ENCODE results near the gene MDFI.

The MDFI gene

DNA sequence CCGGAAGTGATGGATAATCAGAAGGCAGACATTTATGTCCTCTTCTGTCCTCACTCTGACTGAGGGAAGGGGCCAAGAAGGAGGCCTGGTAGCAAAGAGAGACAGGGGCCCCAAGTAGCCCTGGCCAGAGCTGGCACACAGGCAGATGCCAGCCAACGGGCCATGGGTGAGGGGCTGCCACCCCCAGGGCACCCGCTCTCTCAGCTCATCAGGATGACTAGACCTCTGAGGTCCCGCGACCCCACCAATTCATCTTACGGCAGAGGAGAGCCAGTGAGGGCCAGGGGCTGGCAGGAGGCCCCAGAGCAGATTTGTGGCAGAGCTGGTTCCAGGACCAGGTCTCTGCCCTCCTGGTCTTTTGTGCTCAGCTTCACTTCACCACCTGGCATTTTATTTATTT is 43.1 kb upstream of the MDFI start (continued):
- TF ChIP-seq CREB5 (CRISPR knock-in tag; IDR thresholded peaks at IDR 0.05; ENCODE audit: low read depth) (no peak), CSRNP3 (CRISPR knock-in tag; IDR thresholded peaks at IDR 0.05) (no peak), ZNF8 (CRISPR knock-in tag; IDR thresholded peaks at IDR 0.05) (no peak), PPARA (CRISPR knock-in tag; IDR thresholded peaks at IDR 0.05; ENCODE audit: borderline replicate concordance) (no peak), SNAI2 (CRISPR knock-in tag; IDR thresholded peaks at IDR 0.05) (no peak), CSDC2 (CRISPR knock-in tag; IDR thresholded peaks at IDR 0.05) (no peak), ZFP3 (CRISPR knock-in tag; IDR thresholded peaks at IDR 0.05) (no peak), ZNF565 (CRISPR knock-in tag; conservative IDR thresholded peaks at IDR 0.05; ENCODE audit: low read depth) (no peak), TOX (CRISPR knock-in tag; IDR thresholded peaks at IDR 0.05; ENCODE audit: borderline replicate concordance) (no peak), BACH2 (CRISPR knock-in tag; IDR thresholded peaks at IDR 0.05; ENCODE audit: borderline replicate concordance) (no peak), ESRRG (CRISPR knock-in tag; IDR thresholded peaks at IDR 0.05) (no peak)

DNA sequence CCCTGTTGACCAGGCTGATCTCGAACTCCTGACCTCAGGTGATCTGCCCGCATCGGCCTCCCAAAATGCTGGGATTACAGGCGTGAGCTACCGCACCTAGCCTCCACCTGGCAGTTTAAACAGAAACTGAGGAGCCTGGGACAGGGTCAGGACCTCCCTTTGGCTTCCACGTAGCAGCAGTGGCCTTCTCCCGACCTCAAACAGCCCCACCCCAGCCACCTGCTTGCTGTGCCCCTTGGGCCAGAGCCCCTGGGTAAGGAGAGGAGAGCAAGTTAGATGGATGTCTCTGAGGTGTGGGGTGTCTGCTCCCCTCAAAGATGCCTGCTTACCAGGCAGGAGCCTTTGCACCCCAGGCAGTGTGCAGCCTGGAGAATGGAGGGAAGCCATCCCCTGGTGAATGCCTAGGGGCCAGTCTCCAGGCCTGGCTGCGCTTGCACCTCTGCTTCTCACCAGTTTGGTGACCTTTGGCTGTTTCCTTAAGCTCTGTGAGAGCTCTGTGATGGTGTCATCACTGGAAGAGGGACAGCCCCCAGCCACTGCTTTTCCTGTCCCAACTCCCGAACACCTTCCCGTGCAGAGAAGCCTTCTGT is 42.1 kb upstream of the MDFI start:
- no peak for ATAC-seq
- no peak for TF ChIP-seq SNAI2 (CRISPR knock-in tag; IDR thresholded peaks at IDR 0.05)
- TF ChIP-seq ZNF8 (CRISPR knock-in tag; IDR thresholded peaks at IDR 0.05) = no peak
- TF ChIP-seq ZFP30 (CRISPR knock-in tag; IDR thresholded peaks at IDR 0.05) = no peak
- no peak for TF ChIP-seq CREB5 (CRISPR knock-in tag; IDR thresholded peaks at IDR 0.05; ENCODE audit: low read depth)
- no peak for TF ChIP-seq ZNF70 (CRISPR knock-in tag; IDR thresholded peaks at IDR 0.05)
- no peak for TF ChIP-seq TOX (CRISPR knock-in tag; IDR thresholded peaks at IDR 0.05; ENCODE audit: borderline replicate concordance)
- no peak for TF ChIP-seq CSDC2 (CRISPR knock-in tag; IDR thresholded peaks at IDR 0.05)
- TF ChIP-seq, protein P1, sequence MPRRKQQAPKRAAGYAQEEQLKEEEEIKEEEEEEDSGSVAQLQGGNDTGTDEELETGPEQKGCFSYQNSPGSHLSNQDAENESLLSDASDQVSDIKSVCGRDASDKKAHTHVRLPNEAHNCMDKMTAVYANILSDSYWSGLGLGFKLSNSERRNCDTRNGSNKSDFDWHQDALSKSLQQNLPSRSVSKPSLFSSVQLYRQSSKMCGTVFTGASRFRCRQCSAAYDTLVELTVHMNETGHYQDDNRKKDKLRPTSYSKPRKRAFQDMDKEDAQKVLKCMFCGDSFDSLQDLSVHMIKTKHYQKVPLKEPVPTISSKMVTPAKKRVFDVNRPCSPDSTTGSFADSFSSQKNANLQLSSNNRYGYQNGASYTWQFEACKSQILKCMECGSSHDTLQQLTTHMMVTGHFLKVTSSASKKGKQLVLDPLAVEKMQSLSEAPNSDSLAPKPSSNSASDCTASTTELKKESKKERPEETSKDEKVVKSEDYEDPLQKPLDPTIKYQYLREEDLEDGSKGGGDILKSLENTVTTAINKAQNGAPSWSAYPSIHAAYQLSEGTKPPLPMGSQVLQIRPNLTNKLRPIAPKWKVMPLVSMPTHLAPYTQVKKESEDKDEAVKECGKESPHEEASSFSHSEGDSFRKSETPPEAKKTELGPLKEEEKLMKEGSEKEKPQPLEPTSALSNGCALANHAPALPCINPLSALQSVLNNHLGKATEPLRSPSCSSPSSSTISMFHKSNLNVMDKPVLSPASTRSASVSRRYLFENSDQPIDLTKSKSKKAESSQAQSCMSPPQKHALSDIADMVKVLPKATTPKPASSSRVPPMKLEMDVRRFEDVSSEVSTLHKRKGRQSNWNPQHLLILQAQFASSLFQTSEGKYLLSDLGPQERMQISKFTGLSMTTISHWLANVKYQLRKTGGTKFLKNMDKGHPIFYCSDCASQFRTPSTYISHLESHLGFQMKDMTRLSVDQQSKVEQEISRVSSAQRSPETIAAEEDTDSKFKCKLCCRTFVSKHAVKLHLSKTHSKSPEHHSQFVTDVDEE (CRISPR knock-in tag; IDR thresholded peaks at IDR 0.05) = no peak
- no peak for TF ChIP-seq ZFP3 (CRISPR knock-in tag; IDR thresholded peaks at IDR 0.05)
- TF ChIP-seq POU6F1 (CRISPR knock-in tag; IDR thresholded peaks at IDR 0.05; ENCODE audit: borderline replicate concordance, low read depth) = no peak
- no peak for TF ChIP-seq ESRRG (CRISPR knock-in tag; IDR thresholded peaks at IDR 0.05)
- TF ChIP-seq CSRNP3 (CRISPR knock-in tag; IDR thresholded peaks at IDR 0.05) = no peak
- TF ChIP-seq ARNTL (CRISPR knock-in tag; IDR thresholded peaks at IDR 0.05; ENCODE audit: borderline replicate concordance, low read depth) = no peak
- TF ChIP-seq PPARA (CRISPR knock-in tag; IDR thresholded peaks at IDR 0.05; ENCODE audit: borderline replicate concordance) = no peak
- TF ChIP-seq OSR1 (CRISPR knock-in tag; IDR thresholded peaks at IDR 0.05) = no peak
- no peak for TF ChIP-seq ZC3H10 (CRISPR knock-in tag; IDR thresholded peaks at IDR 0.05)
- TF ChIP-seq BACH2 (CRISPR knock-in tag; IDR thresholded peaks at IDR 0.05; ENCODE audit: borderline replicate concordance) = no peak

DNA sequence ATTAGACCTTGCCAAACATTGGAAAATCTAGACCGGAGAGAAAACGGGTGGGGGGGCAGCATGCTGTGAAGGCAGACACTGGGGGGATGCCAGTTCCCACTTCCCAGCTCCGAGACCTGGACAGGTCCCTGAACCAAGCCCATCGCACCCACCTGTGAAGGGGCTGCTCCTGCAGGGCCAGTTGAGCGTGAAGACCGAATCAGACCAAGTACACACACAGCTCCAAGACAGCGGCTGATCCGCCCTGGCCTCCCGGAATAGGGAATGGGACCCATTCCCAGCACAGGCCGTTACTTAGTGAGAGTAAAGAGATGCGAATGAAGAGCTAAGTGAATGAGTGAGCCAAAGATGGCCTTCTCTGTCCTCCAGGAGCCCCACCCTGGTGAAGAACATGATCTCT is 41.5 kb upstream of the MDFI start:
- no peak for TF ChIP-seq ISL1 (CRISPR knock-in tag; IDR thresholded peaks at IDR 0.05)
- no peak for TF ChIP-seq ESRRG (CRISPR knock-in tag; IDR thresholded peaks at IDR 0.05)
- no peak for TF ChIP-seq PPARA (CRISPR knock-in tag; IDR thresholded peaks at IDR 0.05; ENCODE audit: borderline replicate concordance)
- no peak for TF ChIP-seq SNAI2 (CRISPR knock-in tag; IDR thresholded peaks at IDR 0.05)
- TF ChIP-seq ZC3H10 (CRISPR knock-in tag; IDR thresholded peaks at IDR 0.05) = no peak
- no peak for TF ChIP-seq CSDC2 (CRISPR knock-in tag; IDR thresholded peaks at IDR 0.05)
- ATAC-seq = no peak
